Hepatocyte (in vitro differentiated cells): ENCODE data around the gene LRMDA. TPM values are rescaled to one million over a fixed set of nuclear protein-coding genes. Genes with fewer than 3 reads are reported as not detected.

Experiments
- DNase-seq: peaks from one replicate; pipeline ENCODE4 v3.0.0-alpha.2; 2016; ENCODE audit warnings: low spot score
- H2AFZ ChIP-seq: fragments of 200-600 bp; sonication (generic); 2 replicates; pipeline ENCODE4 v1.6.0; 2016; ENCODE audit warnings: antibody characterized with exemption, mild to moderate bottlenecking
- H3K27ac ChIP-seq: fragments of 200-600 bp; sonication (generic); 2 replicates; pipeline ENCODE4 v1.5.1; 2016; ENCODE audit warnings: mild to moderate bottlenecking
- H3K27me3 ChIP-seq: fragments of 200-600 bp; sonication (generic); 2 replicates; pipeline ENCODE4 v1.6.1; 2016
- H3K36me3 ChIP-seq: fragments of 200-600 bp; sonication (generic); replicated peaks from 2 replicates; pipeline ENCODE4 v1.5.1; 2016; ENCODE audit warnings: low read depth; ENCODE audit not compliant: insufficient read depth
- H3K4me1 ChIP-seq: fragments of 200-600 bp; sonication (generic); 2 replicates; pipeline ENCODE4 v1.5.1; 2016; ENCODE audit warnings: mild to moderate bottlenecking, moderate library complexity; ENCODE audit not compliant: insufficient read depth
- H3K4me2 ChIP-seq: fragments of 200-600 bp; sonication (generic); 2 replicates; pipeline ENCODE4 v1.6.0; 2016
- H3K4me3 ChIP-seq: fragments of 200-600 bp; sonication (generic); 2 replicates; pipeline ENCODE4 v1.5.1; 2016; ENCODE audit warnings: mild to moderate bottlenecking
- H3K79me2 ChIP-seq: fragments of 200-600 bp; sonication (generic); 2 replicates; pipeline ENCODE4 v1.6.0; 2017; ENCODE audit warnings: mild to moderate bottlenecking
- H3K9me2 ChIP-seq: fragments of 200-600 bp; sonication (generic); replicated peaks from 2 replicates; pipeline ENCODE4 v1.6.0; 2017; ENCODE audit warnings: mild to moderate bottlenecking; ENCODE audit not compliant: insufficient read depth
- H3K9me3 ChIP-seq: fragments of 200-600 bp; sonication (generic); 2 replicates; pipeline ENCODE4 v1.5.1; 2016; ENCODE audit warnings: low read depth, mild to moderate bottlenecking
- H4K20me1 ChIP-seq: fragments of 200-600 bp; sonication (generic); 2 replicates; pipeline ENCODE4 v1.6.0; 2016; ENCODE audit warnings: mild to moderate bottlenecking; ENCODE audit not compliant: insufficient read depth, poor library complexity, severe bottlenecking
- EZH2 ChIP-seq: fragments of 200-600 bp; sonication (generic); IDR thresholded peaks from 2 replicates; pipeline ENCODE4 v1.6.1; 2016; ENCODE audit warnings: antibody characterized with exemption, mild to moderate bottlenecking, borderline replicate concordance
- EZH2phosphoT487 ChIP-seq: fragments of 200-600 bp; sonication (generic); IDR thresholded peaks from one replicate; pipeline ENCODE4 v1.6.1; 2018; ENCODE audit warnings: antibody characterized with exemption, mild to moderate bottlenecking, low read depth, moderate library complexity; ENCODE audit not compliant: unreplicated experiment, severe bottlenecking
- WGBS: methylation state at CpG from one replicate; pipeline ENCODE4 v1.1.6; 2016; ENCODE audit warnings: low lambda C conversion rate; ENCODE audit errors: missing lambda C conversion rate; 5-methylcytosine and 5-hydroxymethylcytosine counted together
- polyA plus RNA-seq: library from polyadenylated mRNA; unstranded; fragments of >200 nt; fragmentation: Nextera tagmentation; extraction: Ambion mirVana; gene quantifications from 2 replicates; pipeline ENCODE4 v1.2.1, GENCODE V29; 2016
- total RNA-seq: library from RNA; depleted of rRNA; stranded (reverse); fragments of >200 nt; gene quantifications from 2 replicates; pipeline ENCODE4 v1.2.3, GENCODE V29; 2014
- TF ChIP-seq, protein P1 (sequence below): fragments of 200-600 bp; sonication (generic); IDR thresholded peaks from 2 replicates; pipeline ENCODE4 v1.5.1; 2016; ENCODE audit warnings: antibody characterized with exemption, mild to moderate bottlenecking; ENCODE audit not compliant: poor library complexity

Gene LRMDA
- total and polyA plus RNA-seq, 2 experiments from 2014 or later = 5.6 to 15.7 TPM

- no peak overlapping the region for H3K4me2 ChIP-seq
- no peak overlapping the region for H3K4me3 ChIP-seq
- H3K27me3 ChIP-seq = no peaks in the 10 kb centered on the region
- H4K20me1 ChIP-seq = no peaks in the 10 kb centered on the region
- no peak for DNase-seq
- H3K9me2 ChIP-seq = no peaks in the 10 kb centered on the region
- WGBS = 90% methylated on average over 3 of the region's 3 CpGs
- no peak overlapping the region for H2AFZ ChIP-seq
- no peaks in the 10 kb centered on the region for H3K36me3 ChIP-seq
- TF ChIP-seq EZH2 (no peak), EZH2phosphoT487 (no peak)
- TF ChIP-seq, protein P1, sequence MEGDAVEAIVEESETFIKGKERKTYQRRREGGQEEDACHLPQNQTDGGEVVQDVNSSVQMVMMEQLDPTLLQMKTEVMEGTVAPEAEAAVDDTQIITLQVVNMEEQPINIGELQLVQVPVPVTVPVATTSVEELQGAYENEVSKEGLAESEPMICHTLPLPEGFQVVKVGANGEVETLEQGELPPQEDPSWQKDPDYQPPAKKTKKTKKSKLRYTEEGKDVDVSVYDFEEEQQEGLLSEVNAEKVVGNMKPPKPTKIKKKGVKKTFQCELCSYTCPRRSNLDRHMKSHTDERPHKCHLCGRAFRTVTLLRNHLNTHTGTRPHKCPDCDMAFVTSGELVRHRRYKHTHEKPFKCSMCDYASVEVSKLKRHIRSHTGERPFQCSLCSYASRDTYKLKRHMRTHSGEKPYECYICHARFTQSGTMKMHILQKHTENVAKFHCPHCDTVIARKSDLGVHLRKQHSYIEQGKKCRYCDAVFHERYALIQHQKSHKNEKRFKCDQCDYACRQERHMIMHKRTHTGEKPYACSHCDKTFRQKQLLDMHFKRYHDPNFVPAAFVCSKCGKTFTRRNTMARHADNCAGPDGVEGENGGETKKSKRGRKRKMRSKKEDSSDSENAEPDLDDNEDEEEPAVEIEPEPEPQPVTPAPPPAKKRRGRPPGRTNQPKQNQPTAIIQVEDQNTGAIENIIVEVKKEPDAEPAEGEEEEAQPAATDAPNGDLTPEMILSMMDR = no peak
- H3K79me2 ChIP-seq = no peaks in the 10 kb centered on the region
- H3K4me1 ChIP-seq = no peaks in the 10 kb centered on the region
- H3K9me3 ChIP-seq = no peaks in the 10 kb centered on the region
- H3K27ac ChIP-seq = no peak overlapping the region
Observed at GRCh38 chr10:75480374-75480773, 49.0 kb downstream of the LRMDA start.

- H2AFZ ChIP-seq = no peak overlapping the region
- no peaks in the 10 kb centered on the region for H3K9me2 ChIP-seq
- no peaks in the 10 kb centered on the region for H3K9me3 ChIP-seq
- H4K20me1 ChIP-seq = no peaks in the 10 kb centered on the region
- WGBS = 89% methylated on average over 1 of the region's 1 CpG
- TF ChIP-seq EZH2 (no peak), EZH2phosphoT487 (no peak)
- TF ChIP-seq, protein P1 = no peak
- H3K4me2 ChIP-seq = no peak overlapping the region
- H3K4me1 ChIP-seq = no peaks in the 10 kb centered on the region
- H3K79me2 ChIP-seq = no peaks in the 10 kb centered on the region
- DNase-seq = no peak
- H3K36me3 ChIP-seq = no peaks in the 10 kb centered on the region
- no peak overlapping the region for H3K4me3 ChIP-seq
- H3K27me3 ChIP-seq = no peaks in the 10 kb centered on the region
- H3K27ac ChIP-seq = no peak overlapping the region
Observed at GRCh38 chr10:75483188-75483587, 51.8 kb downstream of the LRMDA start.

DNA sequence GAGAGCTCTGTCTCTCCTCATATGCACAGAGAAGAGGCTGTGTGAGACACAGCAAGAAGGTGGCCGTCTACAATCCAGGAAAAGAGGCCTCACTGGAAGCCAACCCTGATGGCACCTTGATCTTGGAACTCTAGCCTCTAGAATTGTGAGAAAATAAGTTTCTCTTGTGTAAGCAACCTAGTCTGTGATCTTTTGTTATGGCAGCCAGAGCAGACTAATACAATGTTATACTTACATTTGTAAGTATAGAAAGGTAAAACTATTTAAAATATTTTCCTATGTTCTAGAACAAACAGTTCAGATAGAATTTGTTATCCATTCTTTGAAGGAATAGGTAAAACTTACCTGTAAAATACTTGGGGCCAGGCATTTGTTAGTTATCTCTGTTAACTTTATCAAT lies 53.3 kb downstream of the LRMDA start:
- no peak overlapping the region for H3K4me3 ChIP-seq
- TF ChIP-seq EZH2 = no peak
- TF ChIP-seq, protein P1 = no peak
- no peak for TF ChIP-seq EZH2phosphoT487
- no peak overlapping the region for H3K27ac ChIP-seq
- no peaks in the 10 kb centered on the region for H3K9me3 ChIP-seq
- H3K4me1 ChIP-seq = no peaks in the 10 kb centered on the region
- no peaks in the 10 kb centered on the region for H3K27me3 ChIP-seq
- H3K4me2 ChIP-seq = no peak overlapping the region
- no peaks in the 10 kb centered on the region for H3K79me2 ChIP-seq
- H3K36me3 ChIP-seq = no peaks in the 10 kb centered on the region
- H4K20me1 ChIP-seq = no peaks in the 10 kb centered on the region
- H3K9me2 ChIP-seq = no peaks in the 10 kb centered on the region
- WGBS = 100% methylated on average over 1 of the region's 1 CpG
- DNase-seq = no peak
- no peak overlapping the region for H2AFZ ChIP-seq

DNA sequence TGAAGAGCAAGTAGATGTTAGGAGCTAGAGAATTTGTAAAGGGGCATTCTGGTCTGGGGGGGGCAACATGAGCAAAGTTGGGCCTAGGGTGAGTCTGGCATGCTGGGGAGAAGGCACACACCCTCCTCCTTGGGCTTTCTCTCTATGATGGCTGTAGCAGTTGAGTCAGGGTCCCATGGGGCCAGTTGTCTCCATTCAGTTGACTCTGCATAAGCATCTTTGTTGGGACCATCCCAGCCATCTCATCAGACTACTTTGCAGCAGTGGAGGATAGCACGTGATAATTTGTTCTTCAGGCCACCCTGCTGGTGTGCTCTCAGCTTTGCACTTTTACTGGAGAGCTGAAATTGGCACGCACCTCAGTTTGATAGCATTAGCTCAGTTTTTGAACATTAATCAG lies 55.2 kb downstream of the LRMDA start:
- Histone ChIP-seq H3K27ac (no peak overlapping the region), H3K9me2 (no peaks in the 10 kb centered on the region), H2AFZ (no peak overlapping the region), H3K4me2 (no peak overlapping the region), H3K4me1 (no peaks in the 10 kb centered on the region), H3K36me3 (no peaks in the 10 kb centered on the region), H3K27me3 (no peaks in the 10 kb centered on the region), H3K4me3 (no peak overlapping the region), H3K79me2 (no peaks in the 10 kb centered on the region), H4K20me1 (no peaks in the 10 kb centered on the region), H3K9me3 (no peaks in the 10 kb centered on the region)
- DNase-seq = no peak
- WGBS = 90% methylated on average over 2 of the region's 2 CpGs
- TF ChIP-seq, protein P1 = no peak
- no peak for TF ChIP-seq EZH2
- no peak for TF ChIP-seq EZH2phosphoT487
